Activated naive CD8-positive, alpha-beta T cell treated with anti-CD3 and anti-CD28 coated beads, Interleukin-2, amount 50 U/mL, for 24 hours (primary cell): ENCODE results near the gene GOLGA1.

Source experiments
- ATAC-seq: fragments of 150-1000 bp; cut with Tn5 transposase; one replicate; pipeline ENCODE4 v1.10.0; 2021
- DNase-seq: peaks from one replicate; pipeline ENCODE4 v3.0.0; 2021
- H3K27ac Mint-ChIP-seq: one replicate; pipeline ENCODE4 v1.8.0; 2021; ENCODE audit warnings: mild to moderate bottlenecking, mixed read lengths
- H3K27me3 Mint-ChIP-seq: one replicate; pipeline ENCODE4 v1.8.0; 2021; ENCODE audit warnings: mixed read lengths
- H3K36me3 Mint-ChIP-seq: one replicate; pipeline ENCODE4 v1.8.0; 2021; ENCODE audit warnings: low read depth, mixed read lengths
- H3K4me1 Mint-ChIP-seq: one replicate; pipeline ENCODE4 v1.8.0; 2021; ENCODE audit warnings: mixed read lengths
- H3K4me3 Mint-ChIP-seq: one replicate; pipeline ENCODE4 v1.8.0; 2021; ENCODE audit warnings: mild to moderate bottlenecking, moderate library complexity, mixed read lengths
- H3K9me3 Mint-ChIP-seq: one replicate; pipeline ENCODE4 v1.8.0; 2021; ENCODE audit warnings: mixed read lengths

GOLGA1 gene

GRCh38 chr9:124882231-124882630 is 58.7 kb downstream of the GOLGA1 start:
- ATAC-seq (no peak), DNase-seq (no peak)
- no peak overlapping the region for H3K27ac Mint-ChIP-seq
- no peaks in the 10 kb centered on the region for H3K9me3 Mint-ChIP-seq
- peaks cover 40% of the 10 kb centered on the region for H3K36me3 Mint-ChIP-seq
- no peaks in the 10 kb centered on the region for H3K4me1 Mint-ChIP-seq
- H3K27me3 Mint-ChIP-seq = no peaks in the 10 kb centered on the region
- H3K4me3 Mint-ChIP-seq = no peak overlapping the region

- H3K4me1 Mint-ChIP-seq = peaks cover 3% of the 10 kb centered on the region
- DNase-seq (no peak), ATAC-seq (no peak)
- no peak overlapping the region for H3K27ac Mint-ChIP-seq
- H3K9me3 Mint-ChIP-seq = no peaks in the 10 kb centered on the region
- peaks cover 38% of the 10 kb centered on the region for H3K36me3 Mint-ChIP-seq
- H3K27me3 Mint-ChIP-seq = no peaks in the 10 kb centered on the region
- H3K4me3 Mint-ChIP-seq = no peak overlapping the region
These were observed 59.6 kb downstream of the GOLGA1 start for GRCh38 chr9:124881138-124881743.

GRCh38 chr9:124880501-124880900 is 60.4 kb downstream of the GOLGA1 start:
- Mint-ChIP-seq H3K4me3 (no peak overlapping the region), H3K9me3 (no peaks in the 10 kb centered on the region), H3K4me1 (peaks cover 3% of the 10 kb centered on the region), H3K27ac (no peak overlapping the region), H3K36me3 (peaks cover 35% of the 10 kb centered on the region), H3K27me3 (no peaks in the 10 kb centered on the region)
- ATAC-seq (no peak), DNase-seq (no peak)

- Mint-ChIP-seq H3K9me3 (no peaks in the 10 kb centered on the region), H3K4me3 (no peak overlapping the region), H3K27ac (no peak overlapping the region), H3K4me1 (peaks cover 5% of the 10 kb centered on the region), H3K27me3 (no peaks in the 10 kb centered on the region), H3K36me3 (peaks cover 37% of the 10 kb centered on the region)
- no peak for ATAC-seq
- DNase-seq = no peak
These were observed 61.7 kb downstream of the GOLGA1 start for GRCh38 chr9:124879226-124879625.

GRCh38 chr9:124878518-124878917 is 62.4 kb downstream of the GOLGA1 start:
- Mint-ChIP-seq H3K27ac (no peak overlapping the region), H3K27me3 (no peaks in the 10 kb centered on the region), H3K4me3 (no peak overlapping the region), H3K4me1 (peaks cover 12% of the 10 kb centered on the region), H3K36me3 (peaks cover 42% of the 10 kb centered on the region), H3K9me3 (no peaks in the 10 kb centered on the region)
- no peak for DNase-seq
- no peak for ATAC-seq

GRCh38 chr9:124878021-124878420 is 62.9 kb downstream of the GOLGA1 start:
- H3K4me1 Mint-ChIP-seq = peaks cover 17% of the 10 kb centered on the region
- H3K36me3 Mint-ChIP-seq = peaks cover 47% of the 10 kb centered on the region
- H3K27ac Mint-ChIP-seq = no peak overlapping the region
- no peaks in the 10 kb centered on the region for H3K27me3 Mint-ChIP-seq
- DNase-seq = no peak
- no peaks in the 10 kb centered on the region for H3K9me3 Mint-ChIP-seq
- no peak overlapping the region for H3K4me3 Mint-ChIP-seq
- ATAC-seq = no peak

GRCh38 chr9:124877021-124877782 is 63.7 kb downstream of the GOLGA1 start:
- Mint-ChIP-seq H3K36me3 (peaks cover 52% of the 10 kb centered on the region), H3K4me1 (peaks cover 25% of the 10 kb centered on the region), H3K4me3 (no peak overlapping the region), H3K27me3 (no peaks in the 10 kb centered on the region), H3K27ac (no peak overlapping the region), H3K9me3 (no peaks in the 10 kb centered on the region)
- no peak for DNase-seq
- no peak for ATAC-seq

- no peak for ATAC-seq
- Mint-ChIP-seq H3K4me3 (no peak overlapping the region), H3K27ac (no peak overlapping the region), H3K4me1 (peaks cover 42% of the 10 kb centered on the region), H3K27me3 (no peaks in the 10 kb centered on the region), H3K9me3 (no peaks in the 10 kb centered on the region), H3K36me3 (peaks cover 69% of the 10 kb centered on the region)
- no peak for DNase-seq
These were observed 65.4 kb downstream of the GOLGA1 start for GRCh38 chr9:124875501-124875900.

- Mint-ChIP-seq H3K9me3 (no peaks in the 10 kb centered on the region), H3K36me3 (peaks cover 66% of the 10 kb centered on the region), H3K4me1 (peaks cover 48% of the 10 kb centered on the region), H3K27ac (peak overlapping the region; percentile 98), H3K4me3 (peak overlapping the region; percentile 38), H3K27me3 (no peaks in the 10 kb centered on the region)
- DNase-seq (peak; percentile 14), ATAC-seq (no peak)
These were observed 67.2 kb downstream of the GOLGA1 start for GRCh38 chr9:124873664-124874063.

GRCh38 chr9:124871156-124871561 is 69.7 kb downstream of the GOLGA1 start:
- Mint-ChIP-seq H3K27ac (peak overlapping the region; percentile 98), H3K4me3 (peak overlapping the region; percentile 97), H3K27me3 (no peaks in the 10 kb centered on the region), H3K36me3 (peaks cover 64% of the 10 kb centered on the region), H3K4me1 (peaks cover 58% of the 10 kb centered on the region), H3K9me3 (no peaks in the 10 kb centered on the region)
- no peak for DNase-seq
- no peak for ATAC-seq

- Mint-ChIP-seq H3K4me3 (peak overlapping the region; percentile 97), H3K27ac (peak overlapping the region; percentile 98), H3K9me3 (no peaks in the 10 kb centered on the region), H3K4me1 (peaks cover 58% of the 10 kb centered on the region), H3K27me3 (no peaks in the 10 kb centered on the region), H3K36me3 (peaks cover 61% of the 10 kb centered on the region)
- DNase-seq (peak; percentile 17), ATAC-seq (no peak)
These were observed 70.2 kb downstream of the GOLGA1 start for GRCh38 chr9:124870723-124871122.

GRCh38 chr9:124869986-124870560 is 70.8 kb downstream of the GOLGA1 start:
- H3K27me3 Mint-ChIP-seq = no peaks in the 10 kb centered on the region
- DNase-seq = peak; percentile 87

GRCh38 chr9:124869466-124869985 is 71.4 kb downstream of the GOLGA1 start:
- peak overlapping the region; percentile 98 for H3K27ac Mint-ChIP-seq
- H3K36me3 Mint-ChIP-seq = peaks cover 52% of the 10 kb centered on the region
- H3K27me3 Mint-ChIP-seq = no peaks in the 10 kb centered on the region
- no peaks in the 10 kb centered on the region for H3K9me3 Mint-ChIP-seq
- H3K4me1 Mint-ChIP-seq = peaks cover 56% of the 10 kb centered on the region
- H3K4me3 Mint-ChIP-seq = peak overlapping the region; percentile 97
- ATAC-seq = peak; percentile 6
- peak; percentile 44 for DNase-seq

More at GRCh38 chr9:124869986-124870560, 70.8 kb downstream of the GOLGA1 start:
- peak; percentile 72 for ATAC-seq
- no peaks in the 10 kb centered on the region for H3K9me3 Mint-ChIP-seq
- H3K27ac Mint-ChIP-seq = peak overlapping the region; percentile 98
- H3K36me3 Mint-ChIP-seq = peaks cover 57% of the 10 kb centered on the region
- H3K4me1 Mint-ChIP-seq = peaks cover 58% of the 10 kb centered on the region
- peak overlapping the region; percentile 97 for H3K4me3 Mint-ChIP-seq

- DNase-seq (peak; percentile 94), ATAC-seq (peak; percentile 67)
- H3K4me1 Mint-ChIP-seq = peaks cover 52% of the 10 kb centered on the region
- peaks cover 47% of the 10 kb centered on the region for H3K36me3 Mint-ChIP-seq
- no peaks in the 10 kb centered on the region for H3K27me3 Mint-ChIP-seq
- peak overlapping the region; percentile 99 for H3K27ac Mint-ChIP-seq
- no peaks in the 10 kb centered on the region for H3K9me3 Mint-ChIP-seq
- H3K4me3 Mint-ChIP-seq = peak overlapping the region; percentile 97
These were observed 72.1 kb downstream of the GOLGA1 start for GRCh38 chr9:124868511-124869465.
